Subcutaneous abdominal adipose tissue (tissue), 5 donors: ENCODE measurements around the gene CNTFR.

ENCODE experiments used
- H3K27ac ChIP-seq: one replicate; pipeline ENCODE4 v1.7.0; 2013; ENCODE audit warnings: low read depth, mild to moderate bottlenecking, inconsistent platforms, low read length, moderate library complexity
- H3K27me3 ChIP-seq, 5 donors: one replicate each; pipeline ENCODE4 v1.7.0; 2013; ENCODE audit warnings: low read length in 5 of 5, inconsistent platforms in 1 of 5; ENCODE audit not compliant: control insufficient read depth in 5 of 5, insufficient read depth in 4 of 5
- H3K36me3 ChIP-seq, 5 donors: one replicate each; pipeline ENCODE4 v1.7.0; 2013; ENCODE audit warnings: low read length in 5 of 5; ENCODE audit not compliant: control insufficient read depth in 5 of 5, insufficient read depth in 5 of 5
- H3K4me1 ChIP-seq, 5 donors: one replicate each; pipeline ENCODE4 v1.7.0; 2013; ENCODE audit warnings: low read length in 5 of 5, mild to moderate bottlenecking in 3 of 5, moderate library complexity in 1 of 5; ENCODE audit not compliant: control insufficient read depth in 5 of 5, insufficient read depth in 5 of 5
- H3K4me3 ChIP-seq, 5 donors: one replicate each; pipeline ENCODE4 v1.7.0; 2013; ENCODE audit warnings: low read length in 5 of 5, low read depth in 1 of 5
- H3K9ac ChIP-seq, 5 donors: one replicate each; pipeline ENCODE4 v1.7.0; 2013; ENCODE audit warnings: low read length in 5 of 5, mild to moderate bottlenecking in 4 of 5, moderate library complexity in 3 of 5
- H3K9me3 ChIP-seq, 5 donors: one replicate each; pipeline ENCODE4 v1.7.0; 2013; ENCODE audit warnings: low read length in 5 of 5; ENCODE audit not compliant: control insufficient read depth in 5 of 5
- donor health status: healthy.
- donor health status: healthy.
- donor health status: healthy.
- donor health status: healthy.
- donor health status: healthy.

CNTFR gene

GRCh38 chr9:34550016-34550680, 39.4 kb downstream of the CNTFR start:
- Histone ChIP-seq H3K4me3 (no peak overlapping the region), H3K4me1 (peaks cover 1 to 14% (median 6%) of the 10 kb centered on the region in 5 donors), H3K36me3 (peaks cover 0 to 33% (median 15%) of the 10 kb centered on the region in 5 donors), H3K27me3 (peaks cover 0 to 5% (median 0%) of the 10 kb centered on the region in 5 donors), H3K9me3 (no peaks in the 10 kb centered on the region), H3K9ac (no peak overlapping the region), H3K27ac (no peak overlapping the region)

- Histone ChIP-seq H3K9me3 (no peaks in the 10 kb centered on the region), H3K9ac (no peak overlapping the region), H3K27me3 (peaks cover 0 to 5% (median 0%) of the 10 kb centered on the region in 5 donors), H3K4me3 (no peak overlapping the region), H3K27ac (no peak overlapping the region), H3K36me3 (peaks cover 0 to 27% (median 14%) of the 10 kb centered on the region in 5 donors), H3K4me1 (peaks cover 0 to 6% (median 5%) of the 10 kb centered on the region in 5 donors)
Measured at GRCh38 chr9:34549407-34549732, 40.2 kb downstream of the CNTFR start.

GRCh38 chr9:34547960-34548611, 41.4 kb downstream of the CNTFR start:
- Histone ChIP-seq H3K36me3 (peaks cover 0 to 15% (median 4%) of the 10 kb centered on the region in 5 donors), H3K9ac (peak overlapping the region in 1 of 5 donors; percentile 12)

GRCh38 chr9:34546834-34547827, 42.4 kb downstream of the CNTFR start:
- Histone ChIP-seq H3K4me1 (peaks cover 0 to 6% (median 5%) of the 10 kb centered on the region in 5 donors), H3K36me3 (peaks cover 0 to 6% (median 4%) of the 10 kb centered on the region in 5 donors), H3K9ac (peak overlapping the region in 1 of 5 donors; percentile 12), H3K27ac (no peak overlapping the region), H3K4me3 (no peak overlapping the region), H3K27me3 (peaks cover 0 to 5% (median 0%) of the 10 kb centered on the region in 5 donors), H3K9me3 (peaks cover 0 to under 1% (median 0%) of the 10 kb centered on the region in 5 donors)

More at GRCh38 chr9:34547960-34548611, 41.4 kb downstream of the CNTFR start:
- no peak overlapping the region for H3K27ac ChIP-seq
- no peaks in the 10 kb centered on the region for H3K9me3 ChIP-seq
- H3K4me3 ChIP-seq = no peak overlapping the region
- peaks cover 0 to 5% (median 0%) of the 10 kb centered on the region in 5 donors for H3K27me3 ChIP-seq
- peaks cover 0 to 6% (median 5%) of the 10 kb centered on the region in 5 donors for H3K4me1 ChIP-seq

- no peak overlapping the region for H3K9ac ChIP-seq
Measured at GRCh38 chr9:34546102-34546833, 43.3 kb downstream of the CNTFR start.

GRCh38 chr9:34545497-34545896, 44.0 kb downstream of the CNTFR start:
- peaks cover 0 to 2% (median 0%) of the 10 kb centered on the region in 5 donors for H3K9me3 ChIP-seq
- no peak overlapping the region for H3K27ac ChIP-seq
- peaks cover 0 to 7% (median 4%) of the 10 kb centered on the region in 5 donors for H3K27me3 ChIP-seq
- no peak overlapping the region for H3K9ac ChIP-seq
- H3K36me3 ChIP-seq = no peaks in the 10 kb centered on the region
- no peak overlapping the region for H3K4me3 ChIP-seq
- peaks cover 0 to 6% (median 5%) of the 10 kb centered on the region in 5 donors for H3K4me1 ChIP-seq

More at GRCh38 chr9:34546102-34546833, 43.3 kb downstream of the CNTFR start:
- Histone ChIP-seq H3K27me3 (peaks cover 0 to 5% (median 3%) of the 10 kb centered on the region in 5 donors), H3K36me3 (no peaks in the 10 kb centered on the region), H3K4me1 (peaks cover 0 to 6% (median 5%) of the 10 kb centered on the region in 5 donors), H3K27ac (no peak overlapping the region), H3K4me3 (no peak overlapping the region), H3K9me3 (peaks cover 0 to 2% (median 0%) of the 10 kb centered on the region in 5 donors)

- Histone ChIP-seq H3K27me3 (peaks cover 0 to 7% (median 4%) of the 10 kb centered on the region in 5 donors), H3K4me3 (no peak overlapping the region), H3K4me1 (peaks cover 0 to 6% (median 5%) of the 10 kb centered on the region in 5 donors), H3K9ac (no peak overlapping the region), H3K9me3 (peaks cover 0 to 2% (median 0%) of the 10 kb centered on the region in 5 donors), H3K27ac (no peak overlapping the region), H3K36me3 (no peaks in the 10 kb centered on the region)
Measured at GRCh38 chr9:34544035-34544434, 45.5 kb downstream of the CNTFR start.

- Histone ChIP-seq H3K4me1 (no peaks in the 10 kb centered on the region), H3K36me3 (no peaks in the 10 kb centered on the region), H3K27ac (no peak overlapping the region), H3K9ac (no peak overlapping the region), H3K9me3 (peaks cover 0 to 2% (median 0%) of the 10 kb centered on the region in 5 donors), H3K4me3 (no peak overlapping the region), H3K27me3 (peaks cover 0 to 10% (median 3%) of the 10 kb centered on the region in 5 donors)
Measured at GRCh38 chr9:34541540-34541939, 48.0 kb downstream of the CNTFR start.

- Histone ChIP-seq H3K27ac (no peak overlapping the region), H3K9me3 (peaks cover 0 to 2% (median 0%) of the 10 kb centered on the region in 5 donors), H3K27me3 (peaks cover 0 to 10% (median 3%) of the 10 kb centered on the region in 5 donors)
Measured at GRCh38 chr9:34540827-34541226, 48.7 kb downstream of the CNTFR start.

More at GRCh38 chr9:34540827-34541226, 48.7 kb downstream of the CNTFR start:
- H3K9ac ChIP-seq = no peak overlapping the region
- no peak overlapping the region for H3K4me3 ChIP-seq
- no peaks in the 10 kb centered on the region for H3K36me3 ChIP-seq
- H3K4me1 ChIP-seq = no peaks in the 10 kb centered on the region
